Measurements from ENCODE around the gene SLC45A3.

- TF ChIP-seq CTCF (IDR thresholded peaks at IDR 0.05) (no peak), ZFX (IDR thresholded peaks at IDR 0.05; ENCODE audit: borderline replicate concordance) (no peak)
Observed at GRCh38 chr1:205725514-205725913, 45.2 kb upstream of the SLC45A3 start.
